IMR-90 (cell line): ENCODE measurements around the gene KIAA1328. TPM values are rescaled to one million over a fixed set of nuclear protein-coding genes. Genes with fewer than 3 reads are reported as not detected.

Experiments used
- ATAC-seq: fragments of 200-7000 bp; cut with Tn5 transposase; 2 replicates; pipeline ENCODE4 v1.9.1; 2020; ENCODE audit warnings: low read depth, mild to moderate bottlenecking, moderate library complexity
- BruUV-seq: library from RNA; stranded (reverse); fragments of 400-500 nt; replicated peaks from 2 replicates; lab custom pipeline; 2021; lab: Mats Ljungman, UMichigan
- CTCF ChIA-PET: fragments of 300-600 bp; formaldehyde crosslinking; extraction: SDS; loops from one replicate; lab custom pipeline; 2021; ENCODE audit warnings: antibody characterized with exemption; lab: Yijun Ruan, JAX
- POLR2A ChIA-PET: fragments of 300-600 bp; sonication (Branson Sonifier 250); formaldehyde crosslinking; loops from one replicate; lab custom pipeline; 2022; ENCODE audit warnings: antibody characterized with exemption; ENCODE audit not compliant: unreplicated experiment; lab: Charles Lee
- DNase-seq: peaks from one replicate; pipeline ENCODE4 v3.0.0; 2013
- H2AFZ ChIP-seq: replicated peaks from 2 replicates; pipeline ENCODE3; 2013; ENCODE audit warnings: low read length, mild to moderate bottlenecking; ENCODE audit not compliant: poor library complexity
- H2AK5ac ChIP-seq: 2 replicates; pipeline ENCODE4 v1.6.1; 2013; ENCODE audit warnings: low read depth, low read length, inconsistent platforms
- H2AK9ac ChIP-seq: replicated peaks from 2 replicates; pipeline ENCODE3; 2013; ENCODE audit warnings: mild to moderate bottlenecking, low read depth, low read length, moderate library complexity; ENCODE audit not compliant: poor library complexity
- H2BK120ac ChIP-seq: 2 replicates; pipeline ENCODE4 v1.6.1; 2013; ENCODE audit warnings: low read depth, low read length, inconsistent platforms
- H2BK15ac ChIP-seq: 3 replicates; pipeline ENCODE4 v1.6.1; 2013; ENCODE audit warnings: low read depth, low read length, inconsistent platforms
- H2BK20ac ChIP-seq: 2 replicates; pipeline ENCODE4 v1.6.1; 2013; ENCODE audit warnings: low read depth, mild to moderate bottlenecking, inconsistent platforms, low read length, moderate library complexity
- H2BK5ac ChIP-seq: 2 replicates; pipeline ENCODE4 v1.6.1; 2013; ENCODE audit warnings: mild to moderate bottlenecking, low read depth, low read length, inconsistent platforms; ENCODE audit not compliant: poor library complexity, severe bottlenecking
- H3K14ac ChIP-seq: replicated peaks from 2 replicates; pipeline ENCODE4 v1.6.1; 2013; ENCODE audit warnings: low read depth, low read length, inconsistent platforms
- H3K18ac ChIP-seq: 2 replicates; pipeline ENCODE4 v1.6.1; 2013; ENCODE audit warnings: low read depth, low read length, control low read depth
- H3K23ac ChIP-seq: 2 replicates; pipeline ENCODE4 v1.6.1; 2013; ENCODE audit warnings: low read depth, low read length, inconsistent platforms
- H3K27ac ChIP-seq: 2 replicates; pipeline ENCODE4 v1.5.1; 2013; ENCODE audit warnings: mild to moderate bottlenecking, control low read depth, low read length; ENCODE audit not compliant: insufficient read depth
- H3K27me3 ChIP-seq: 2 replicates; pipeline ENCODE4 v1.6.1; 2013; ENCODE audit warnings: low read length; ENCODE audit not compliant: control insufficient read depth, insufficient read depth
- H3K36me3 ChIP-seq: 2 replicates; pipeline ENCODE4 v1.6.1; 2013; ENCODE audit warnings: low read length, mixed read lengths; ENCODE audit not compliant: control insufficient read depth, insufficient read depth
- H3K4ac ChIP-seq: 2 replicates; pipeline ENCODE4 v1.6.1; 2013; ENCODE audit warnings: low read depth, low read length, inconsistent platforms
- H3K4me1 ChIP-seq: 2 replicates; pipeline ENCODE4 v1.6.1; 2013; ENCODE audit warnings: low read length, mixed read lengths; ENCODE audit not compliant: control insufficient read depth, insufficient read depth
- H3K4me2 ChIP-seq: 2 replicates; pipeline ENCODE4 v1.6.1; 2013; ENCODE audit warnings: low read depth, mild to moderate bottlenecking, control low read depth, low read length, moderate library complexity
- H3K4me3 ChIP-seq: 2 replicates; pipeline ENCODE4 v1.5.1; 2013; ENCODE audit warnings: low read depth, mild to moderate bottlenecking, control low read depth, low read length, moderate library complexity; ENCODE audit not compliant: insufficient read depth
- H3K56ac ChIP-seq: 2 replicates; pipeline ENCODE4 v1.6.1; 2013; ENCODE audit warnings: low read length, inconsistent platforms; ENCODE audit not compliant: insufficient read depth; ENCODE audit errors: extremely low read depth
- H3K79me1 ChIP-seq, 2 experiments: 2 replicates each; pipeline ENCODE4 v1.6.1; 2013; ENCODE audit warnings: low read length in 2 of 2, inconsistent platforms in 1 of 2, low read depth in 1 of 2
- H3K9ac ChIP-seq: 2 replicates; pipeline ENCODE4 v1.6.1; 2013; ENCODE audit warnings: low read depth, low read length, control low read depth
- H3K9me1 ChIP-seq: 2 replicates; pipeline ENCODE4 v1.6.1; 2013; ENCODE audit warnings: low read length, inconsistent platforms; ENCODE audit not compliant: insufficient read depth
- H3K9me3 ChIP-seq: 2 replicates; pipeline ENCODE4 v1.6.1; 2013; ENCODE audit warnings: low read length; ENCODE audit not compliant: control insufficient read depth, insufficient read depth
- H4K20me1 ChIP-seq: 2 replicates; pipeline ENCODE4 v1.6.1; 2013; ENCODE audit warnings: low read length, inconsistent platforms; ENCODE audit not compliant: insufficient read depth
- H4K5ac ChIP-seq: 2 replicates; pipeline ENCODE4 v1.6.1; 2013; ENCODE audit warnings: mild to moderate bottlenecking, low read depth, low read length, control low read depth
- H4K8ac ChIP-seq, 2 experiments: 2 replicates each; pipeline ENCODE4 v1.6.1; 2013; ENCODE audit warnings: low read depth in 2 of 2, low read length in 2 of 2, control low read depth in 1 of 2, inconsistent platforms in 1 of 2
- H4K91ac ChIP-seq: 2 replicates; pipeline ENCODE4 v1.6.1; 2013; ENCODE audit warnings: low read depth, low read length, inconsistent platforms; ENCODE audit not compliant: insufficient read depth
- BHLHE40 ChIP-seq: fragments of 150-350 bp; IDR thresholded peaks from 2 replicates; pipeline ENCODE4 v1.6.1; 2016; ENCODE audit warnings: mild to moderate bottlenecking, low read depth, low read length
- CEBPB ChIP-seq: IDR thresholded peaks from 2 replicates; pipeline ENCODE4 v1.6.1; 2012; ENCODE audit warnings: low read depth, low read length, improper control_type of control experiment
- CHD1 ChIP-seq: IDR thresholded peaks from 2 replicates; pipeline ENCODE4 v1.6.1; 2012; ENCODE audit warnings: low read depth, low read length, improper control_type of control experiment
- ELK1 ChIP-seq: fragments of 150-350 bp; IDR thresholded peaks from 2 replicates; pipeline ENCODE4 v1.6.1; 2016; ENCODE audit warnings: low read depth, mild to moderate bottlenecking, low read length, moderate library complexity, borderline replicate concordance
- FOS ChIP-seq: fragments of 150-350 bp; IDR thresholded peaks from 2 replicates; pipeline ENCODE4 v1.6.1; 2016; ENCODE audit warnings: low read depth, low read length
- MAFK ChIP-seq: IDR thresholded peaks from 2 replicates; pipeline ENCODE4 v1.6.1; 2012; ENCODE audit warnings: low read depth, low read length, improper control_type of control experiment
- MAZ ChIP-seq: IDR thresholded peaks from 2 replicates; pipeline ENCODE4 v1.6.1; 2012; ENCODE audit warnings: low read depth, mild to moderate bottlenecking, low read length, improper control_type of control experiment, moderate library complexity, borderline replicate concordance
- MXI1 ChIP-seq: IDR thresholded peaks from 2 replicates; pipeline ENCODE4 v1.6.1; 2012; ENCODE audit warnings: low read depth, mild to moderate bottlenecking, low read length, moderate library complexity, borderline replicate concordance
- NFE2L2 ChIP-seq: fragments of 150-350 bp; IDR thresholded peaks from 2 replicates; pipeline ENCODE4 v1.6.1; 2016; ENCODE audit warnings: low read depth, mild to moderate bottlenecking, low read length
- POLR2A ChIP-seq: IDR thresholded peaks from 2 replicates; pipeline ENCODE4 v1.6.1; 2012; ENCODE audit warnings: mild to moderate bottlenecking, low read depth, low read length
- RAD21 ChIP-seq: IDR thresholded peaks from 2 replicates; pipeline ENCODE4 v1.6.1; 2012; ENCODE audit warnings: low read length, improper control_type of control experiment
- RCOR1 ChIP-seq: IDR thresholded peaks from 2 replicates; pipeline ENCODE4 v1.6.1; 2012; ENCODE audit warnings: mild to moderate bottlenecking, low read length, improper control_type of control experiment; ENCODE audit not compliant: insufficient replicate concordance
- RFX5 ChIP-seq: IDR thresholded peaks from 2 replicates; pipeline ENCODE4 v1.8.0; 2012; ENCODE audit warnings: low read depth, mild to moderate bottlenecking, low read length, moderate library complexity
- SMC3 ChIP-seq: fragments of 150-350 bp; IDR thresholded peaks from 2 replicates; pipeline ENCODE4 v1.6.1; 2016; ENCODE audit warnings: low read depth, mild to moderate bottlenecking, antibody characterized with exemption, low read length, moderate library complexity
- WGBS, 2 experiments: methylation state at CpG; one replicate each; pipeline versions ENCODE4 v1.1.5 to v1.1.7; 2013; ENCODE audit warnings: missing lambda C conversion rate in 2 of 2; ENCODE audit not compliant: insufficient read length in 1 of 2; ENCODE audit errors: extremely low coverage in 2 of 2; 5-methylcytosine and 5-hydroxymethylcytosine counted together
- dilution Hi-C: fragments of 300-500 bp; cut with HindIII; formaldehyde crosslinking; loops from one replicate; pipeline ENCODE4 v1.14.3; 2018; ENCODE audit warnings: low sequenced_read_pairs; ENCODE audit not compliant: unreplicated experiment
- in situ Hi-C: fragments of 300-500 bp; cut with MboI; formaldehyde crosslinking; loops from 3 replicates; pipeline ENCODE4 v1.14.3; 2019; ENCODE audit warnings: low sequenced_read_pairs, inconsistent platforms, mixed read lengths
- intact Hi-C: fragments of 100-400 bp; cut with micrococcal nuclease; formaldehyde crosslinking; loops from 2 replicates; pipeline ENCODE4 v1.10.0; 2022
- polyA plus RNA-seq, 3 experiments: library from polyadenylated mRNA; depleted of rRNA; stranded (reverse); fragments of >200 nt; gene quantifications; 2 replicates each; pipeline ENCODE4 v1.2.3, GENCODE V29; 2012; ENCODE audit warnings: low replicate concordance in 1 of 3
- total RNA-seq: library from RNA; depleted of rRNA; stranded (reverse); fragments of >200 nt; gene quantifications from 2 replicates; pipeline ENCODE4 v1.2.3, GENCODE V29; 2012
- TF ChIP-seq, protein P1 (sequence below): conservative IDR thresholded peaks from 2 replicates; pipeline ENCODE4 v1.5.1; 2012; ENCODE audit warnings: mild to moderate bottlenecking, low read depth, low read length, improper control_type of control experiment
- TF ChIP-seq, protein P2 (sequence below): fragments of 150-350 bp; IDR thresholded peaks from 2 replicates; pipeline ENCODE4 v1.6.1; 2017; ENCODE audit warnings: mild to moderate bottlenecking, antibody characterized with exemption, low read length, low read depth

KIAA1328 gene
- total and polyA plus RNA-seq, 2 of the 4 experiments (the other 2 are of a cell fraction): 2.4 to 7.0 TPM

GRCh38 chr18:37144921-37145320 lies 316.0 kb downstream of the KIAA1328 start:
- no peaks in the 10 kb centered on the region for H3K9me3 ChIP-seq
- no peak overlapping the region for H2BK120ac ChIP-seq
- H2BK5ac ChIP-seq: no peak overlapping the region
- no peak overlapping the region for H2AFZ ChIP-seq
- no peak overlapping the region for H3K56ac ChIP-seq
- no peaks in the 10 kb centered on the region for H3K79me1 ChIP-seq
- ATAC-seq (no peak), DNase-seq (no peak)
- H3K18ac ChIP-seq: no peak overlapping the region
- H4K20me1 ChIP-seq: no peaks in the 10 kb centered on the region
- H3K36me3 ChIP-seq: no peaks in the 10 kb centered on the region
- no peaks in the 10 kb centered on the region for H3K4me1 ChIP-seq
- H3K27ac ChIP-seq: no peak overlapping the region
- intact Hi-C loops (no loop called here), dilution Hi-C loops (no loop called here), in situ Hi-C loops (no loop called here)
- H3K4ac ChIP-seq: no peak overlapping the region
- no peak overlapping the region for H2BK20ac ChIP-seq
- H3K9ac ChIP-seq: no peak overlapping the region
- H3K4me3 ChIP-seq: no peak overlapping the region
- no peaks in the 10 kb centered on the region for H3K27me3 ChIP-seq
- no peak overlapping the region for H3K4me2 ChIP-seq
- TF ChIP-seq RCOR1: no peak
- TF ChIP-seq POLR2A: no peak
- no peak for TF ChIP-seq SMC3
- no peak for TF ChIP-seq NFE2L2
- TF ChIP-seq, protein P1, sequence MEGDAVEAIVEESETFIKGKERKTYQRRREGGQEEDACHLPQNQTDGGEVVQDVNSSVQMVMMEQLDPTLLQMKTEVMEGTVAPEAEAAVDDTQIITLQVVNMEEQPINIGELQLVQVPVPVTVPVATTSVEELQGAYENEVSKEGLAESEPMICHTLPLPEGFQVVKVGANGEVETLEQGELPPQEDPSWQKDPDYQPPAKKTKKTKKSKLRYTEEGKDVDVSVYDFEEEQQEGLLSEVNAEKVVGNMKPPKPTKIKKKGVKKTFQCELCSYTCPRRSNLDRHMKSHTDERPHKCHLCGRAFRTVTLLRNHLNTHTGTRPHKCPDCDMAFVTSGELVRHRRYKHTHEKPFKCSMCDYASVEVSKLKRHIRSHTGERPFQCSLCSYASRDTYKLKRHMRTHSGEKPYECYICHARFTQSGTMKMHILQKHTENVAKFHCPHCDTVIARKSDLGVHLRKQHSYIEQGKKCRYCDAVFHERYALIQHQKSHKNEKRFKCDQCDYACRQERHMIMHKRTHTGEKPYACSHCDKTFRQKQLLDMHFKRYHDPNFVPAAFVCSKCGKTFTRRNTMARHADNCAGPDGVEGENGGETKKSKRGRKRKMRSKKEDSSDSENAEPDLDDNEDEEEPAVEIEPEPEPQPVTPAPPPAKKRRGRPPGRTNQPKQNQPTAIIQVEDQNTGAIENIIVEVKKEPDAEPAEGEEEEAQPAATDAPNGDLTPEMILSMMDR: no peak
- no peak for TF ChIP-seq RFX5
- no peak for TF ChIP-seq CHD1
- TF ChIP-seq MXI1: no peak
- TF ChIP-seq CEBPB: no peak
- no peak for TF ChIP-seq MAZ
- TF ChIP-seq, protein P2, sequence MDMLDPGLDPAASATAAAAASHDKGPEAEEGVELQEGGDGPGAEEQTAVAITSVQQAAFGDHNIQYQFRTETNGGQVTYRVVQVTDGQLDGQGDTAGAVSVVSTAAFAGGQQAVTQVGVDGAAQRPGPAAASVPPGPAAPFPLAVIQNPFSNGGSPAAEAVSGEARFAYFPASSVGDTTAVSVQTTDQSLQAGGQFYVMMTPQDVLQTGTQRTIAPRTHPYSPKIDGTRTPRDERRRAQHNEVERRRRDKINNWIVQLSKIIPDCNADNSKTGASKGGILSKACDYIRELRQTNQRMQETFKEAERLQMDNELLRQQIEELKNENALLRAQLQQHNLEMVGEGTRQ: no peak
- no peak for TF ChIP-seq MAFK
- TF ChIP-seq RAD21: no peak
- no peak for TF ChIP-seq BHLHE40
- no peak for TF ChIP-seq ELK1
- no peak for TF ChIP-seq FOS
- no peak overlapping the region for H4K8ac ChIP-seq
- no peak overlapping the region for H2AK5ac ChIP-seq
- H2BK15ac ChIP-seq: no peak overlapping the region
- POLR2A ChIA-PET: no interaction called here
- no peak overlapping the region for H2AK9ac ChIP-seq
- WGBS, 2 experiments: no CpG with 5 or more reads among the region's 4 CpGs
- no peak overlapping the region for H4K91ac ChIP-seq
- CTCF ChIA-PET: no interaction called here
- BruUV-seq: no TSS peak
- no peak overlapping the region for H3K23ac ChIP-seq
- H3K9me1 ChIP-seq: no peaks in the 10 kb centered on the region; the same call in 1 of the 2 replicates
- no peak overlapping the region for H4K5ac ChIP-seq
- no peak overlapping the region for H3K14ac ChIP-seq
